ENCODE results near the gene MRPL23. TPM values are rescaled to one million over a fixed set of nuclear protein-coding genes. Genes with fewer than 3 reads are reported as not detected.

Gene MRPL23
- total RNA-seq, 1 experiment from 2014 or later: 73.2 TPM

DNA sequence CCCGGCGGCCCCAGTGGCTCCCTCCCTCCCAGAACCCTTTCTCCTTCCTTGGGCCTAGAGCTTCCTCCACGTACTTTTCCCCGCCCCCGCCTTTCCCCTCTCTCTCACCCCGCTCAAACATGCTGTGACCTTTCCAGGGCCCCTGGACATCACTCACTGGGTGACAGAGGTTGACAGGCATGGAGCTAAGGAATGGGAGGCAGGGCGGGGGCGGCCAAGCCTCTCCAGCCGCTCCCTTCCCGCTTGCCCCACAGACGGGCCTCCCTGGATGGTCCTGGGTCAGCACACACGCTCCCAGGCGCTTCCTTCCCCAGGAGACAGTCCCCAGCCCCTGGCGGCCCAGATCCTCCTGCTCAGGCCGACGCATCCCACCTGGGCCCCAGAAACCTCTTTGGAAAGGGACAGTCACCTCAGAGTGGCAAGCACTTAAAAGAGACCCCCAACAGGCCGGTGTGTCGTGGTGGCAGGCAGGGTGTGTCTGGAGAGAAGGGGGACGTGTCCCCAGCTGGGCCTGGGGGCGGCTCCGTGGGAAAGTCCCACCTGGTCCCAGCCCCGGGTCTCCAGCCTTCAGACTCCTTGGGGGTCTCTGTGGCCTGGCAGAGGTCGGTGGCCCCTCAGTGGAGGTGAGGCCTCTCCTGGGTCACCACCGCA, 41.7 kb downstream of the MRPL23 start:
- DNase-seq (ENCODE audit: low read depth): no peak

- no peak for DNase-seq (ENCODE audit: low read depth)
Observed at GRCh38 chr11:1989953-1990352, 42.8 kb downstream of the MRPL23 start.

DNA sequence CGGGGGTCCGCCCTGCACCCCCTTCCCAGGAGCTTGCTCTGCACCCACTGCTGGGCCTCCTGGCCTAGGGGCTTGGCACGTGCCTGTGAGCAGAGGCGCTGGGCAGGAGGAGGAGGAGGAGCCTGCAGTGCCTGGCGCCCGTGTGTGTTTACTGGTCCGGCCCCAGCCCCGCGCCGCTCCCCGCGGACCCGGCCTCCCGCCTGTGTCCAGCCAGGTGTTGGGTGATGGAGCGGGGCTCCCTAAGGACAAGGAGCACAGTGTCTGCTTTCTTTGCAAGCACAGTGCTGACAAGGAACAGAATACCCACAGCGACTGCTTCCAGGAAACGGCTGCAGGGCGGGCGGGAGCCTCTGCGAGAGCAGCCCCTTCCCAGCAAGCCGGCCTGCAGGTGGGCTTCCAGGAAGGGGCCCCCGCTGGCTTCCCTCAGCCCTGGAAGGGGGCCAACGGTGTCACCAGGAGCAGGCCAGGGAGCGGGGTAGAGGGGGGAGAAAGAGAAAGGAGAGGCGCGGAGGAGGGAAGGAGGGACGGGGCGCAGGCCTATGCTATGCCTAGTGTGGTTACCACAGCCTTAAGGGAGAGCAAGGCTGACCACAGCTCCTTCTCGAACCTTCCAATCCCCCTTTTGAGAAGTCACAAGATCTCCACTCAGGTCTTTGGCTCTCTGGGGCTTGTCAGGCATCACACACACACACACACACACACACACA, 43.9 kb downstream of the MRPL23 start:
- no peak for DNase-seq (ENCODE audit: low read depth)

DNA sequence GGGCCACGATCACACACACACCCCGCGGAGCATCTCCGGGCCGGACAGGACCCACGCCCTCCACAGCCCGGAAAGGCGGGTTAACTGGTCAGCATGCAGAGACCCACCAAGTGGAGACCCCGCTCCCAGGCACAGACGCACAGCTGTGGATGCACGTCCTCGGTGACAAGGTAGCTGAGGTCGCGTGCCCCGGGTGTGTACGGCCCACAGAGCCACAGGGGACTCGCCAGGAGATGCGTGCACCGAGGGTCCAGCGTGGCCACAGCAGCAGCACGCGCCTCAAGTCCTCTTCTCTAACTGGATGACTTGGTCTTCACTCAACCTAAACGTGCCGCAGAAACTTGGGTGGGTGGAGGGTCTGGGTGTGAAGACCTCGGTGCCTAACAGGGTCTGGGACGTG, 45.0 kb downstream of the MRPL23 start:
- no peak for DNase-seq (ENCODE audit: low read depth)

- no peak for DNase-seq (ENCODE audit: low read depth)
Observed at GRCh38 chr11:1994121-1994520, 47.0 kb downstream of the MRPL23 start.

DNA sequence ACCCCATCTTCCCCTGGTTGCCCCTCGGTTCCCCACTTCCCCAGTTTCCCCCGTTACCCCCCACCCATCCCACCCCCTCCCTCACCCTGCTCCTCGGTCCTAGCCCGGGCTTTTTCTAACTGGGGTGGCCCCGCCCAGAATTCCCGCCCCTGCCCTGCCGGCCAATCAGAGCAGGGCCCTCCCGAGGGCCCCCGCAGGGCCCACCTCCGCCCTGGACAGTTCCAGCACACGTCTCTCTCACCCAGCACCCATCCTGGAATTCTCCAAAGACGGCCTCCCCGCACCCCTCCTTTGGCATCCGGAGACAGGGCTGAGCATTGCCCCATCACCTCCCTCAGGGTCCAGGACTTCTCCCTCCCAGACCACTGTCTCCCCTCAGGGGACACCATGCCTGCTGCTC, 50.6 kb downstream of the MRPL23 start, which contains the start of gene H19:
Gene H19 (minus strand): TSS at position 88 of the 400 bp plus-strand sequence.
- no peak for DNase-seq (ENCODE audit: low read depth)

GRCh38 chr11:1998290-1998689, 51.2 kb downstream of the MRPL23 start:
- DNase-seq (ENCODE audit: low read depth): no peak

GRCh38 chr11:1998861-1999260, 51.7 kb downstream of the MRPL23 start:
- no peak for DNase-seq (ENCODE audit: low read depth)

DNA sequence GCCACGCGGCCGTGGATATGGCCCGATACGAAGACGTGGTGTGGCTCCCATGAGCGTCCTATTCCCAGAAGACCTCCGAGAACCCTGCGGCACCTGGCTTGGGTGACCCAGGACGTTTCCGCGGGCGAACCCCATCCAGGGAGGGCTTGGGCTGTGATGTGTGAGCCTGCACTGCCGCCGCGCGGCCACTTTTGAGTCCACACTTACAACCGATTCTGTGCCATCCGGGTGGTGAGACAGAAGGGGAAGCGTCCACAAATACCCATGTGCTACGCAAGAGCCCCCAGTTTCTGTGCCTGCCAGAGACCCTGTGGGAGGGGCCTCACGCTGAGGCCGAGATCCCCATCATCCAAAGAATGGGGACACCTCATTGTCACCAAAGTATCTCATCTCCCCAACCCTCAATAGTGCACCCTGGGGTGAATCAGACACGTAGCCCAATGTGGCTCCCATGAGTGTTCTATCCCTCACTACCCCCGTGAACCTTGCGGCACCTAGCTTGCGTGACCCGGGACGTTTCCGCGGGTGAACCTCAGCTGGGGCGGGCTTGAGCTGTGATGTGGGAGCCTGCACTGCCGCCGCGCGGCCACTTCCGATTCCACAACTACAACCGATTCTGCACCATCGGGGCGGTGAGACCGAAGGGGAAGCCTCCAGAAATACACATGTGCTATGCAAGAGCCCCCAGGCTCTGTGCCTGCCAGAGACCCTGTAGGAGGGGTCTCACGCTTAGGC, 55.1 kb downstream of the MRPL23 start:
- no peak for DNase-seq (ENCODE audit: low read depth)

- DNase-seq (ENCODE audit: low read depth): no peak
Observed at GRCh38 chr11:2002807-2003206, 55.7 kb downstream of the MRPL23 start.

DNA sequence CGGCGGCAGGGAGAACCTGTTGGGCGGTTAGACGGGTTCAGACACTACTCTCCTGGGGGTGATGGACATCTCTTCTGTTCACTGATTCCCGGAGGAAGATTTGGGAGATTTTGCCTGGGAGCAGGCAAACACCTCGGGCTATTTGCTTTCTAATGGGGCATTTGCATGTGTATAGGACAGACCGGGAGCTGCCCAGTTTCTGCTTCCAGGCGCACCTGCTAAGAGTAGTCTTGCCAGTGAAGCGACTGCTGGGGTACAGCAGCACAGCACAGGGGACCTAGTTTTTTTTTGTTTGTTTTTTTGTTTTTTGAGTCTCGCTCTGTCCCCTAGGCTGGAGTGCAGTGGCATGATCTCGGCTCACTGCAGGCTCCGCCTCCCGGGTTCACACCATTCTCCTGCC, 57.3 kb downstream of the MRPL23 start:
- no peak for DNase-seq (ENCODE audit: low read depth)

Small RNA genes within 50 kb of the gene (small RNA-seq; reads per million reads assigned to genes)
- gene RF01972: not detected
- not detected for gene RF01973

Other genes with a start within 250 kb of the MRPL23 start
- gene IFITM10, start 196.7 kb upstream of the MRPL23 start, total RNA-seq (2014; rRNA removed; shearing (Covaris generic)): 0.47 and 0.58 TPM in 2 replicates
- gene CTSD, start 183.4 kb upstream of the MRPL23 start, total RNA-seq (2014; rRNA removed; shearing (Covaris generic)): 178 and 212 TPM in 2 replicates
- not detected in 2 replicates for gene SYT8, start 112.3 kb upstream of the MRPL23 start, total RNA-seq (2014; rRNA removed; shearing (Covaris generic))
- not detected in 2 replicates for gene TNNI2, start 108.4 kb upstream of the MRPL23 start, total RNA-seq (2014; rRNA removed; shearing (Covaris generic))
- gene LSP1, start 94.2 kb upstream of the MRPL23 start, total RNA-seq (2014; rRNA removed; shearing (Covaris generic)): 1.2 and 1.3 TPM in 2 replicates
- not detected in 2 replicates for gene PRR33, start 55.4 kb upstream of the MRPL23 start, total RNA-seq (2014; rRNA removed; shearing (Covaris generic))
- not detected in 2 replicates for gene TNNT3, start 27.6 kb upstream of the MRPL23 start, total RNA-seq (2014; rRNA removed; shearing (Covaris generic))
- gene H19, start 50.5 kb downstream of the MRPL23 start, total RNA-seq (2014; rRNA removed; shearing (Covaris generic)): 0.21 and 0.27 TPM in 2 replicates
- 0.24 TPM in 1 of 2 replicates, not detected in the other for gene IGF2, start 192.1 kb downstream of the MRPL23 start, total RNA-seq (2014; rRNA removed; shearing (Covaris generic))
- gene INS, start 213.9 kb downstream of the MRPL23 start, total RNA-seq (2014; rRNA removed; shearing (Covaris generic)): not detected in 2 replicates
- not detected in 2 replicates for gene TH, start 224.5 kb downstream of the MRPL23 start, total RNA-seq (2014; rRNA removed; shearing (Covaris generic))